GM18526 (cell line): ENCODE measurements around the gene PPP1R14D.
A peak's percentile ranks its signal among the peaks of the same experiment; 100 is the strongest.

Experiments used
- POLR2A ChIP-seq: IDR thresholded peaks from 3 replicates; pipeline ENCODE4 v1.6.1; 2011; ENCODE audit not compliant: insufficient read length; ENCODE audit errors: extremely low read depth

PPP1R14D gene

GRCh38 chr15:40782609-40783227, 45.8 kb downstream of the PPP1R14D start:
- no peak for TF ChIP-seq POLR2A

DNA sequence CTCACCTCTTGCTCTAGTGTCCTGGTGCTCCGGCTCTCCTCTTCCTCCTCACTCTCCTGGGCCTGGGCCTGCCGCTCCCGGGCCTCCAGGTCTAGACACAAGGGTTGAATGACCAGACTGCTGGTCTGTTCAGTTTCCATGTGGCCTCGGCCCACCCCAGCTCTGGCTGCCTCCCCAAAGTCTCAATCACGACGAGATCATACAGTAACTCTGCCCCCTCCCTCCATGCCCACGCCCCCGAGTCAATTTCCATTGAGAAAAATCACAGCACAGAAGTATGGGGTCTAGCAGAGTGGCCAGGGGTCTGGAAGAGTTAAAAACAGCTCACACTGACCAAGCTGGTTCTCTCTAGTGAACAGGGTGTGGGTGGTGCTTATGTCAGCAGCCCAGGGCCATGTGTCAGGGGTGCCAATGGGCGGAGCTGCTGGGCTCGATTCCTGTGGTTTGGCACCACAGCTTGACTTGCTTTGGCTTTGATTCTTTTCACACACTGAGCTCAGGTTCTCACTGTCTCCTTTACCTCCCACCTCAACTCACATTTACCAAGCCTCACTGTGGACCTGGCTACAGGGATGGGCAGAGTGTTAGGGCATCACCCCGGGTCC, 51.9 kb downstream of the PPP1R14D start:
- TF ChIP-seq POLR2A: no peak

- no peak for TF ChIP-seq POLR2A
Measured at GRCh38 chr15:40775740-40776536, 52.6 kb downstream of the PPP1R14D start.

GRCh38 chr15:40775007-40775406, 53.5 kb downstream of the PPP1R14D start:
- no peak for TF ChIP-seq POLR2A

DNA sequence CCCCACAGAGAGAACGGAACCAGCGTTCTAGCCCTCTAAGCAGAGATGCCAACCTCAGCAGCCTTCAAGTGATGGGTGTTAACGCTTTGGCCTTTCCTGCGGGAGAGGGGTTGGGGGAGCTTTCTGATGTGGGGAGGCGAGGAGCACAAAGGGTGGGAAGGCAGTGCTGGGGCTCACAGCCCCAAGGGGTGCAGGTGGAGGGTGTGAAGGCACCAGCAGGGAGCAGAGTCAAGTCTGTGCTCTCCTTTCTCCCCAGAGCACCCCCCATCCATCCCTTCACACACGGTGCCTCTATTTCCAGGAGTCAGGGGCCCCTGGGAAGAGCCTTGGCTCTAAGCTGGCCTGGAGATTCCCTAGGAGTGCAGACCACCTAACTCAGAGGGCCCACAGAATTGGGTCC, 54.6 kb downstream of the PPP1R14D start:
- no peak for TF ChIP-seq POLR2A

- no peak for TF ChIP-seq POLR2A
Measured at GRCh38 chr15:40773496-40773895, 55.0 kb downstream of the PPP1R14D start.

- no peak for TF ChIP-seq POLR2A
Measured at GRCh38 chr15:40772014-40772413, 56.5 kb downstream of the PPP1R14D start.

- no peak for TF ChIP-seq POLR2A
Measured at GRCh38 chr15:40771242-40771641, 57.3 kb downstream of the PPP1R14D start.

DNA sequence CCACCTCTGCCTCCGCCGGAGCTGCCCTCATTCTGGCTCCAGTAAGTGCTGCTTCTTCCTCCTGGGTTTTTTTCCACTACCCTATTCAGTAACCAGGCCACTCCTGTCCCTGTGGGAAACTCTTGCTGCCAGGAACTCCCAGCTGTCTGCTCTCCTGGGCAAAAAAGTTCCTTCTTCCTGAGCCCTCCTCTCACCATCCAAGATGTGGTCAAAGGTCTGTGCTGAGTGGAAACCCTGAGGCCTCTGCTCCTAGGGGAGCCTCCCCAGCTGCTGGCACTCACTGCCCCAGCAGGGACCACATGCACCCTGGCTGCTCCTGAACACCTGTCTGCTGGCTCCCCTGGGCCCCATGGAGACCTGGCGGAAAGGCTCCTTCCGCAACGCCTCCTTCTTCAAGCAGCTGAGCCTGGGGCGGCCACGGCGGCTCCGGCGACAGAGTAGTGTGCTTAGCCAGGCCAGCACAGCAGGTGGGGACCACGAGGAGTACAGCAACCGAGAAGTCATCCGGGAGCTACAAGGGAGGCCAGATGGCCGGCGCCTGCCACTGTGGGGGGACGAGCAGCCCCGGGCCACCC, 58.3 kb downstream of the PPP1R14D start:
- TF ChIP-seq POLR2A: no peak

DNA sequence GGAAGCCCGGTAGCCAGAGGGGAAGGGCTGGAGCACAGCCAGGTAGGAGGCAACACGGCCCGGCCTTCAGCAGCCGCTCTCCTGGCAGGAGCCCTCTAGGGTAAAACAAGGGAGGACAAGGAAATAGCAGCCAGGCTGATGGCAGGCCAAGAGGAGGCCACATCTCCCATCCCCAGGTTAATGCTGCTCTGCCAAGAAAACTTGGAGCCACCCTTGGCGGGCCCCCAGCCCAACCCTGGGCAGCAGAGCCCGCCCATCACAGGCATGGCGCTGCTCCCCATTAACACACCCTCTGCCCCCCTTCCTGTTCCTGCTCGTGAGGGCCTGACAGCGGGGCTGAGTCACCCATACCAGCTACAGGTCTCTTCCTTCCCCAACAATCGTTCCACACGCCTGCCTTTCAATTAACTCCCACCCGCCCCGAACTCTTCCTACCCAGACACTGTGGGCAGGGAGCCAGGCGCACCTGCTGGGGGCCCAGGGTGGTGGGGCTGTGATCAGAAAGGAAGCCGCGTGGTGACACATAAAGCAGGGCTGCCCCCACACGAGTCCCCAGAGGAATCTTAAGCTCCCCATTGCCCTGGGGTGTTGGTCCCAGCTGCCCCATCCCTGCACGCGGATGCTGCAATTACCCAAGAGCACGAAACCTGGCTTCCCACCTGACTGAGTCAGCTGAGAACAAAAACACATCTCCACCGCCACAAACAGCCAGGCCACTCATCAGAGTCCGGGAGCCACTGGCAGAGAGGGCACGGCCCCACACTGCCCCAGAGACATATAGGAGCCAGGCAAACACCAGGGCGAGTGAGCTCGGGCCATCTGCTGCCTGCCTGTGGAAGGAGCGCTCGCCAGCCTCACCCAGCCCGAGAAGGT, 59.0 kb downstream of the PPP1R14D start, which contains the start of gene C15orf62:
C15orf62 (plus strand) TSS at position 707 of the 873 bp plus-strand sequence. CDS start 516 bp downstream, outside the sequence.
- TF ChIP-seq POLR2A: peak; percentile 19

- TF ChIP-seq POLR2A: no peak
Measured at GRCh38 chr15:40768521-40769273, 59.8 kb downstream of the PPP1R14D start.

- no peak for TF ChIP-seq POLR2A
Measured at GRCh38 chr15:40767838-40768500, 60.5 kb downstream of the PPP1R14D start.
